Stimulated activated CD8-positive, alpha-beta memory T cell treated with anti-CD3 and anti-CD28 coated beads, Interleukin-12 subunit alpha, Interleukin-12 subunit beta, amount 100 ng/mL, for 4 hours (primary cell): ENCODE measurements around the gene RPS6KB1.
"Not testable (repeated sequence)": the region's sequence is repeated elsewhere in the genome, so short reads cannot be mapped to it uniquely, and the experiment has no call there.

Source experiments
- DNase-seq: peaks from one replicate; pipeline ENCODE4 v3.0.0-alpha.2; 2020; ENCODE audit warnings: low read depth

RPS6KB1 gene

GRCh38 chr17:59872351-59872750, 20.6 kb upstream of the RPS6KB1 start:
- DNase-seq = no peak

GRCh38 chr17:59873414-59873813, 19.5 kb upstream of the RPS6KB1 start:
- not testable (repeated sequence) for DNase-seq

DNA sequence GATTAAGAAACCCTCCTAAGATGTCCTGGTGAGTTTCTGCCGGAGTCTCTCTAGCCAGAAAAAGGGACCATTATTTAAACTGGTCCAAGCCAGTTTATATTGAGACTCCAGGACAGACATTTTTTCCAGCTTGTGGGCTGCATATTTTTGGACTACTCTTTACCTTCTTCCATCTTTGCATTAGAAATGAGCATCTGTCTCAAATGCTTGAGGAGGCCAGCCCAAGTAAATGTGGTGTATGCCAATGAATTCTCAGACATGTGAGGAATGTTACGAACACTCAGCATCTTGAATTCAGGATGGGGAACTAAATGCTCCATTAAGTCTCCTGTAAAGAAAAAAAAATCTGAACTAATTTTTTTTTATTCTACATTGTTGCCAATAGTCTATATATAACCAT, 18.5 kb upstream of the RPS6KB1 start:
- DNase-seq = no peak

DNA sequence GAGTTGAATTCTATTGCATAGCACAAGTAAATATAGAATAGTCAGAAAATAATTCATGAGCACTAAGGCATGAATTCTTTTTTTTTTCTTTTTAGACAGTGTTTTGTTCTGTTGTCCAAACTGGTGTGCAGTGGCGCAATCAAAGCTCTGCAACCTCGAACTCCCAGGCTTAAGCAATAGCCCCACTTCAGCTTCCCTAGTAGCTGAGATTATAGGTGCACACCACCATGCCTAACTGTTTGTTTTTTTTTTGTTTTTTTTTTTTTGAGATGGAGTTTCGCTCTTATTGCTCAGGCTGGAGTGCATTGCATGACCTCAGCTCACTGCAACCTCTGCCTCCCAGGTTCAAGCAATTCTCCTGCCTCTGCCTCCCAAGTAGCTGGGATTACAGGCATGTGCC, 16.8 kb upstream of the RPS6KB1 start:
- no peak for DNase-seq

DNA sequence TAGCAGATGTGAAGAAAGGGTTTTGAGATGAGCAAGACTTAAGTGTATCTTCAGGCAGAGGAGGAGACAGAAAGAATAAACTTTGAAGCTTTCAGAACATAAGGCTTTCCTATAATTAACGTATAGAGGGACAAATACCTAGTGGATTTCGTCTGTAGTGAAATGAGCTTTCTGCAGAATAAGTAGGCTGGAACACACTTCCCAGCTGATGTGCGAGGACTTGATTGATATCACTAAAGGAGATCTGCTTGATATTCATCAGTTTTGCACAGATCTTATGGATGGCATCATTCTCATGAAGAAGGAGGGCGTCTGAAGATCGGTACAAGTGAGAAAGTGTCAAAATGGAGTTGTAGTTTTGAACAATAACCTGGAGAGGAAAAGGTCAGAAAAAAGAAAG, 15.0 kb upstream of the RPS6KB1 start:
- no peak for DNase-seq

DNA sequence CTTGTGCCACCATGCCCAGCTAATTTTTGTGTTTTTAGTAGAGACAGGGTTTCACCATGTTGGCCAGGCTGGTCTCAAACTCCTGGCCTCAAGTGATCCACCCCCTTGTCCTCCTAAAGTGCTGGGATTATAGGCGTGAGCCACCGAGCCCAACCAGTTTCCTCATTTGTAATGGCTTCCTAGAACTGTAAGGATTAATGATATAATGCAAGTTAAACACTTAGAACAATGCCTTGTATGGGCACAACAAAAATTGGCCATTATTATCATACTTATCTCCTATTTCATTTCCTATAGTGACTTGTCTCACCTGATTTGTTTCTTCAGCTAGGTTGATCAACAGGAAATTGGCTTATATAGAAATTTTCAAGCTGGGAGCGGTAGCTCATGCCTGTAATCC, 14.3 kb upstream of the RPS6KB1 start:
- DNase-seq = no peak

DNA sequence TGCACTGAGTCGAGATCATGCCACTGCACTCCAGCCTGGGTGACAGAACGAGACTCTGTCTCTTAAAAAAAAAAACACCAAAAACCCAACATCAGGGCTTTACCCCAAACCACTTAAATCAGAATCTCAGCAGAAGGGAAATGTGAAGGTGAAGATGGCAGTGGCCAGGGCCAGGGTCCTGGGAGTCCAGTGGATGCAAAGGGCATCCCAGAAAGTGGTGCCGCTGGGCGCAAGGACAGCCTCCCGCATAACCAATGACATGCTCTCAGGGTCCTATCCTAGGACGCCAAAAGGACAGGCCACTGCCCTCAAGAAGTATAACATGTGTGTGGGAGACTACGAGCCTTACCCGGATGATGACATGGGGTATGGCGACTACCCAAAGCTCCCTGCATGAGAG, 8.1 kb upstream of the RPS6KB1 start:
- no peak for DNase-seq

- no peak for DNase-seq
Measured at GRCh38 chr17:59888145-59888750, 4.7 kb upstream of the RPS6KB1 start.

DNA sequence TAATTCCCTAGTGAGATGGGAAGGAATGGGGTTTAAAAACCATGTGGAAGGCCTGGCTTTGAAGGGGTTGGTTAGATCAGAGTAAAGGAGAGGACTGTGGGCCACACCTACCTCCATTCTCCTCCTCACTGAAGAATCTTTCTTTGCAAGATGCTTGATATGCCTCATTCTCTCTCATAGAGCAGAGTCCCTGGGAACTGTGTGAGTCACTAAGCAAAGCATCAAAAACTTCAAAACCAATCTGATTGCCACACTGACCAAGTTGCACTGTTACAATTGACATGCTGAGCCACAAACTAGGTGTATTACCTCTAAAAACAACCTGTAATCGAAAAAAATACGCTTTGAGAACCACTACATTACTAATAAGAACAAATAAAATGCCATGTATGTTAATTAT, 2.2 kb upstream of the RPS6KB1 start:
- no peak for DNase-seq

- DNase-seq = no peak
Measured at GRCh38 chr17:59892251-59892923, 534 bp upstream of the RPS6KB1 start.

DNA sequence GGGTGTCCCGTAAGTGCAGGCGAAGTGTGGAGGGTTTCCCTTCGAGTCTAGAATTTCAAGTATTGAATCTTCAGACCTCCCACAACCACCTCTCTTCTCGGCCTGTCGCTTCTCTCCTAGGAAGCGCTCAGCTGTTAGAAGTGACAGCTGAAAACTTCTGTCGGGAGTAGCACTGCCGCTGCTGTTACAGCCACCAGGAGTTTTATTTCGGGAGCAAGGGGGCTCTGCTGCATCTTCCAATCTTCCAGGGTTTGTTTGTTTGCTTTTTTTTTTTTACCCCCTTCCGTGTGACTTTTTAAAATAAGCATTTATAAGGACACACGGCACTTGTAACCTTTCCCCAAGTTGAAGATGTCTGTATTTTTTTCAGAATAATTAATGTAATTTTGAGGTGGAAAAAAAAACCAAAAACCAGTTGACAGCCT, 767 bp downstream of the RPS6KB1 start:
- no peak for DNase-seq

- DNase-seq = no peak
Measured at GRCh38 chr17:59897090-59897489, 4.2 kb downstream of the RPS6KB1 start.

GRCh38 chr17:59899099-59899498, 6.2 kb downstream of the RPS6KB1 start:
- no peak for DNase-seq

GRCh38 chr17:59901604-59902003, 8.7 kb downstream of the RPS6KB1 start:
- DNase-seq = no peak

DNA sequence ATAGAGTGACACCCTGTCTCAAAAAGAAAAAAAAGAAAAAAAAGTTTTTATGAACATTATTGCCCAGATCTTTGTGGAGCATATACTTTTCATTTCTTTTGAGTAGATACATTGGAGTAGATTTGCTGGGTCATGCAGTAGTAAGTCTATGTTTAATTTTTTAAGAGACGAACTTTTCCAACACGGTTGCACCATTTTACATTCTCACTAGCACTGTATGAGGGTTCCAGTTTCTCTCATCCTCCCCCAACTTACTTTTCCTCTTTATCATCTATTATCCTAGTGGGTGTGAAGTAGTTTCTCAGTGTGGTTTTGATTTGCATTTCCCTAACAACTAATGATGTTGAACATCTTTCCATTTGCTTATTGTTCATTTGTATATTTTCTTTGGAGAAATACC, 10.5 kb downstream of the RPS6KB1 start:
- no peak for DNase-seq

GRCh38 chr17:59907467-59907866, 14.5 kb downstream of the RPS6KB1 start:
- DNase-seq = no peak

DNA sequence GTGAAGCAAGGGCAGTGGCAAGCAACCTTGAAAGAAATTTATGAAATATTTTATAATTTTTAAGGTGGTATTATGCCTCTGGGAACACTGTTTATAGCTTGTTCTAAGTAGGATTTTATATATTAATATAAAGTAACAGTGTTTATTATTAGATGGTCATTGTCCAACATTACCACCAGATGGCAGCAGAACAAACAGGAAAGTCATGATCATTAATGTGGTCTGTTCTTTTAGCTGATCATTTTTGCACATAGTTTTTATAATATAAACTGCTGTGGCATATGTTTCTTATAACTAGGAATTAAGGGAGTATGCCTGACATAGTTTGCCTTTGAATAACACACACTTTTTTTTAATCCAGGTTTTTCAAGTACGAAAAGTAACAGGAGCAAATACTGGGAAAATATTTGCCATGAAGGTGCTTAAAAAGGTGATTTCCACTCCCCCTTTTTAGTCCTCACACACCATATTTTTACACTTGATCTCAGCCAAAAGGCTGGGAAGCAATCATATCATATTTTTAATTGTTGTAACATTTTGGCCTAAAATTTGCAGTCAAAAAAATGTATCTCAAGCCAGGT, 21.4 kb downstream of the RPS6KB1 start:
- DNase-seq = no peak

DNA sequence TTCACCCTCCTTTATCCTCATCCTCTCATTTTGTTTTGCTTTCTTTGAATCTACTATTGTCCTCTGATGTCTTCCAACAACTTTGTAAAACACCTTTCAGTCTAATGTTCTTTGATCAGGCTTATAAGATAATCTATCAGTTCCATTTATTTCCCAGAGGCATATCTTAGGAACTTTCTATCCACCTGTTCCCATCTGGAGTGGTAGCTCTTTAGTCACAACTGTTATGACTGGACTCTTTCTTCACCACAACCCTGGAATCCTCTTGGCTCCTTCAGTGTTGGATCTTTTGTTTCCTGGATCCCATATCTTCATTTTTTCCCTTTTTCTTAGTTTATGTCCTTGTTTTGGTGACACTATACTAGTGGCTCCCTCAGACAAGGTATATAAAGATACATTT, 23.5 kb downstream of the RPS6KB1 start:
- no peak for DNase-seq

GRCh38 chr17:59920637-59921036, 27.7 kb downstream of the RPS6KB1 start:
- DNase-seq = not testable (repeated sequence)

GRCh38 chr17:59930121-59930520, 37.2 kb downstream of the RPS6KB1 start:
- not testable (repeated sequence) for DNase-seq

- not testable (repeated sequence) for DNase-seq
Measured at GRCh38 chr17:59930768-59931167, 37.8 kb downstream of the RPS6KB1 start.

DNA sequence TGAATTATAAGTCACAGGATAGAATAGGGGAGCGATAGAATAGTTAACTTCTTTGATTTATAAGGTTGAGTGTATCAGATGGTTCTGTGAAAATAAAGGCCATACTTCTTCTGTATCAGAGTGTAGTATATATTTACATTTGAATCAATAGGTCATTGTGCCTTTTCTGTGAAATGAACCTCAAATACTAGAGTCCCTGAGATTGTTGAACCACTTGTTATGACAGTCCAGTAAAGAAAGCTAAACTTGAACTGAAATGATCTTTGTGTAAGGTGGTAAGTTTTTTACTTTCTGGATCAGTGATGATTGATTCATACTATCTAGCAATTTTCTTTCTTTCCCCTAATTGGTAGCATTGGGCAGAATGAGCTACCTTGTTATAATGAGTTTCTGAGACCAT, 40.4 kb downstream of the RPS6KB1 start:
- DNase-seq = not testable (repeated sequence)

DNA sequence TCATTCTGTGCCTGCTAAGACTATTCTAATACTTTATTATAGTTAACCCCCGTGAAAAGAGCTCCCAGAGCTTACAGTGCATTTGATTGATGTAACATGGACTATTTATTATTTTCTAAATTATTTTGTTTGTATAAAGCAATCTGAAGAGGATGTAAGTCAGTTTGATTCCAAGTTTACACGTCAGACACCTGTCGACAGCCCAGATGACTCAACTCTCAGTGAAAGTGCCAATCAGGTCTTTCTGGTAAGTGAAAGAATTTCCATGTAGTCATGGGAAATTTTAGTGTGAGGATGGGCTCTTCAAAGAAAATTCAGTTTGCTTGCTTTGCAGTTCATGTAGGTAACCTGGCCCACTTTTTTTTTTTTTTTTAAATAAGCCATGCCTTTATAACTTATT, 47.8 kb downstream of the RPS6KB1 start:
- not testable (repeated sequence) for DNase-seq

- no peak for DNase-seq
Measured at GRCh38 chr17:59941131-59941530, 48.2 kb downstream of the RPS6KB1 start.
